Measurements from ENCODE around the gene SYCP2.

Gene SYCP2, protein sequence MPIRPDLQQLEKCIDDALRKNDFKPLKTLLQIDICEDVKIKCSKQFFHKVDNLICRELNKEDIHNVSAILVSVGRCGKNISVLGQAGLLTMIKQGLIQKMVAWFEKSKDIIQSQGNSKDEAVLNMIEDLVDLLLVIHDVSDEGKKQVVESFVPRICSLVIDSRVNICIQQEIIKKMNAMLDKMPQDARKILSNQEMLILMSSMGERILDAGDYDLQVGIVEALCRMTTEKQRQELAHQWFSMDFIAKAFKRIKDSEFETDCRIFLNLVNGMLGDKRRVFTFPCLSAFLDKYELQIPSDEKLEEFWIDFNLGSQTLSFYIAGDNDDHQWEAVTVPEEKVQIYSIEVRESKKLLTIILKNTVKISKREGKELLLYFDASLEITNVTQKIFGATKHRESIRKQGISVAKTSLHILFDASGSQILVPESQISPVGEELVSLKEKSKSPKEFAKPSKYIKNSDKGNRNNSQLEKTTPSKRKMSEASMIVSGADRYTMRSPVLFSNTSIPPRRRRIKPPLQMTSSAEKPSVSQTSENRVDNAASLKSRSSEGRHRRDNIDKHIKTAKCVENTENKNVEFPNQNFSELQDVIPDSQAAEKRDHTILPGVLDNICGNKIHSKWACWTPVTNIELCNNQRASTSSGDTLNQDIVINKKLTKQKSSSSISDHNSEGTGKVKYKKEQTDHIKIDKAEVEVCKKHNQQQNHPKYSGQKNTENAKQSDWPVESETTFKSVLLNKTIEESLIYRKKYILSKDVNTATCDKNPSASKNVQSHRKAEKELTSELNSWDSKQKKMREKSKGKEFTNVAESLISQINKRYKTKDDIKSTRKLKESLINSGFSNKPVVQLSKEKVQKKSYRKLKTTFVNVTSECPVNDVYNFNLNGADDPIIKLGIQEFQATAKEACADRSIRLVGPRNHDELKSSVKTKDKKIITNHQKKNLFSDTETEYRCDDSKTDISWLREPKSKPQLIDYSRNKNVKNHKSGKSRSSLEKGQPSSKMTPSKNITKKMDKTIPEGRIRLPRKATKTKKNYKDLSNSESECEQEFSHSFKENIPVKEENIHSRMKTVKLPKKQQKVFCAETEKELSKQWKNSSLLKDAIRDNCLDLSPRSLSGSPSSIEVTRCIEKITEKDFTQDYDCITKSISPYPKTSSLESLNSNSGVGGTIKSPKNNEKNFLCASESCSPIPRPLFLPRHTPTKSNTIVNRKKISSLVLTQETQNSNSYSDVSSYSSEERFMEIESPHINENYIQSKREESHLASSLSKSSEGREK (N-terminal part only)

GRCh38 chr20:59933296-59933848, at the start of gene SYCP2:
SYCP2 (minus strand) TSS chr20:59933637; CDS start chr20:59922413, 11,224 bp downstream.
- TF ChIP-seq CTCF (IDR thresholded peaks at IDR 0.05) = no peak
- peak within 1 kb of the TSS; percentile 66 to 85 for H3K27ac ChIP-seq
- DNase-seq = peak in 1 of 2 donors; percentile 67

DNA sequence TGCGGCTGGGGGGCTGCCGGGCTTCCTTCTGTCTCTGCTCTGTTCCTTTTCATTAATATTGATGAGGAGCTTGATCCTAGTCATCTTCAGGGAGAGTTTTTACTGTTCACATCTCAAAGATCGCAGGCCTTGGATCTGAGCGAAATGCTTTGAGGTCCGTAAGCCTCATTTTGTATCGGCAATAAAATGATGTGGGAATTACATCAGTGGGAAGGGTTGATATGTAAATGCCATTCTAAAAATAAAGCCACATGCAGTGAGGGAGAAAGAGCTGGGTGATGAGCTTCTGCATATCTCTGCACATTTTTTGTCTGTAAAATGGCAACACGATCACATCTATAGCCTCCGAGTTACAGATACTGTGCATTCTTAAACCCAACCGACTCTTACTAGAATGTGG, 49.6 kb upstream of the SYCP2 start:
- DNase-seq = no peak
- Histone ChIP-seq H3K9me3 (no peaks in the 10 kb centered on the region), H3K36me3 (no peaks in the 10 kb centered on the region), H3K4me3 (no peak overlapping the region), H3K27me3 (no peaks in the 10 kb centered on the region), H3K27ac (no peak overlapping the region), H3K4me1 (peaks cover 0 to under 1% (median 0%) of the 10 kb centered on the region in 4 donors)
- no peak for TF ChIP-seq CTCF (IDR thresholded peaks at IDR 0.05)
- intact Hi-C loops (cut with DNase I; ENCODE audit: low total_unique reads) = no loop called here

More at GRCh38 chr20:59933296-59933848, at the start of gene SYCP2:
- no peaks in the 10 kb centered on the region for H3K9me3 ChIP-seq
- H3K27me3 ChIP-seq = no peaks in the 10 kb centered on the region
- H3K4me3 ChIP-seq = peak within 1 kb of the TSS; percentile 76 to 78
- intact Hi-C loops (cut with DNase I; ENCODE audit: low total_unique reads) = no loop called here
- H3K36me3 ChIP-seq = no peaks in the 10 kb centered on the region
- H3K4me1 ChIP-seq = peaks cover 3 to 25% (median 24%) of the 10 kb centered on the region in 4 donors

- H3K27me3 ChIP-seq = no peaks in the 10 kb centered on the region
- no peak overlapping the region for H3K4me3 ChIP-seq
- H3K4me1 ChIP-seq = no peaks in the 10 kb centered on the region
- no peak for DNase-seq
- no peaks in the 10 kb centered on the region for H3K36me3 ChIP-seq
- H3K27ac ChIP-seq = no peak overlapping the region
- intact Hi-C loops (cut with DNase I; ENCODE audit: low total_unique reads) = no loop called here
- TF ChIP-seq CTCF (IDR thresholded peaks at IDR 0.05) = no peak
- no peaks in the 10 kb centered on the region for H3K9me3 ChIP-seq
These were observed 43.6 kb upstream of the SYCP2 start for GRCh38 chr20:59977086-59977485.

DNA sequence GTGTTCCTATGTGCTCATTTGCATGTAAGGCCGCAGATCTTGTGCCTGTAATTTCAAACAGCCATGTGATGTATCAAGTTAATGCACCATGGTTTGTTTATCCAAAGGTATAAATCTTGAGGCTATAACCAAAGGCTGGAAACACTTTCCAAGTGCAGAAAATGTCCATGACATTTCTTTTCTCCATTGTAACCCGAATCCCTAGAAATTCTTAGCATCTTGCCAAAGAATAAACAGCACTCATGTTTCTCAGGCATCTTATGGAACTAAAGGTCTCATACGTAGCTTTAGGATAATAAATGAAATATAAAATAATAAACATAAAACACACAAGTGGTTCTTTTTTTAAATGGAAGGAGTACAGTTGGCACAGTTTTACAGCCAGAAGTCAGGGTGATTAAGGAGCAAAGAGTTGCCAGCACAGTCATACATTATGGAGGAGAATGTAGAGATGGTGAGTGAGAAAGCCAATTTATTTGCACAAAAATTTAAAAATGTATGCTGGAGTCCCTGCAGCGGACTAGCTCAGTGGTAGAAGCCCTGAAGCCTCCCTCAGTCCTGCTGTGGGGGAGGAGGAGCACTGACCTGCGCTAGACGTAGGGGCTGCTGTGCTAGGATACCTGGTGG, 42.8 kb upstream of the SYCP2 start:
- H3K9me3 ChIP-seq = no peaks in the 10 kb centered on the region
- H3K4me3 ChIP-seq = no peak overlapping the region
- no peaks in the 10 kb centered on the region for H3K4me1 ChIP-seq
- no peak for DNase-seq
- no peak for TF ChIP-seq CTCF (IDR thresholded peaks at IDR 0.05)
- no peaks in the 10 kb centered on the region for H3K36me3 ChIP-seq
- H3K27ac ChIP-seq = no peak overlapping the region
- intact Hi-C loops (cut with DNase I; ENCODE audit: low total_unique reads) = no loop called here
- no peaks in the 10 kb centered on the region for H3K27me3 ChIP-seq
